GM21447 (cell line): ENCODE measurements around the gene NFATC2.

Source experiments
- ATAC-seq: cut with Tn5 transposase; IDR thresholded peaks from one replicate; pipeline ENCODE4 v1.9.1; 2021; ENCODE audit not compliant: unreplicated experiment

The NFATC2 gene

GRCh38 chr20:51399006-51399890 is 143.3 kb downstream of the NFATC2 start:
- no peak for ATAC-seq

GRCh38 chr20:51398552-51398951 is 144.0 kb downstream of the NFATC2 start:
- no peak for ATAC-seq

- ATAC-seq, result no peak
Measured at GRCh38 chr20:51398083-51398482, 144.4 kb downstream of the NFATC2 start.

- ATAC-seq, result no peak
Measured at GRCh38 chr20:51397137-51397536, 145.4 kb downstream of the NFATC2 start.

- ATAC-seq, result no peak
Measured at GRCh38 chr20:51396365-51396909, 146.1 kb downstream of the NFATC2 start.

- no peak for ATAC-seq
Measured at GRCh38 chr20:51394706-51395105, 147.8 kb downstream of the NFATC2 start.

GRCh38 chr20:51393571-51393970 is 148.9 kb downstream of the NFATC2 start:
- ATAC-seq, result no peak

GRCh38 chr20:51392614-51393186 is 149.8 kb downstream of the NFATC2 start:
- no peak for ATAC-seq

- ATAC-seq, result no peak
Measured at GRCh38 chr20:51391926-51392325, 150.6 kb downstream of the NFATC2 start.

GRCh38 chr20:51389543-51390264 is 152.8 kb downstream of the NFATC2 start:
- no peak for ATAC-seq

GRCh38 chr20:51388756-51389542 is 153.6 kb downstream of the NFATC2 start:
- no peak for ATAC-seq

- ATAC-seq, result no peak
Measured at GRCh38 chr20:51388227-51388626, 154.3 kb downstream of the NFATC2 start.

- ATAC-seq, result no peak
Measured at GRCh38 chr20:51387125-51387875, 155.2 kb downstream of the NFATC2 start.

GRCh38 chr20:51386586-51386985 is 155.9 kb downstream of the NFATC2 start:
- no peak for ATAC-seq

- ATAC-seq, result no peak
Measured at GRCh38 chr20:51385646-51386530, 156.6 kb downstream of the NFATC2 start.

GRCh38 chr20:51384875-51385274 is 157.6 kb downstream of the NFATC2 start:
- no peak for ATAC-seq

- no peak for ATAC-seq
Measured at GRCh38 chr20:51383891-51384510, 158.5 kb downstream of the NFATC2 start.

- no peak for ATAC-seq
Measured at GRCh38 chr20:51382986-51383821, 159.3 kb downstream of the NFATC2 start.
